ENCODE data around the gene PSMB4.
"Not testable (repeated sequence)": the region's sequence is repeated elsewhere in the genome, so short reads cannot be mapped to it uniquely, and the experiment has no call there.

PSMB4 gene

GRCh38 chr1:151419819-151420218 lies 20.4 kb downstream of the PSMB4 start:
- TF ChIP-seq CTCF (IDR thresholded peaks at IDR 0.05; ENCODE audit: low read depth, low read length, missing control alignments): no peak
- no peak overlapping the region for H3K4me3 ChIP-seq (ENCODE audit: low read depth, low read length)
- no peak for DNase-seq (ENCODE audit: low read depth)

- TF ChIP-seq CTCF (IDR thresholded peaks at IDR 0.05; ENCODE audit: low read depth, low read length, missing control alignments): no peak
- no peak overlapping the region for H3K4me3 ChIP-seq (ENCODE audit: low read depth, low read length)
- no peak for DNase-seq (ENCODE audit: low read depth)
Observed at GRCh38 chr1:151425103-151425502, 25.7 kb downstream of the PSMB4 start.

- H3K4me3 ChIP-seq (ENCODE audit: low read depth, low read length): no peak overlapping the region
- TF ChIP-seq CTCF (IDR thresholded peaks at IDR 0.05; ENCODE audit: low read depth, low read length, missing control alignments): no peak
- no peak for DNase-seq (ENCODE audit: low read depth)
Observed at GRCh38 chr1:151428068-151428467, 28.7 kb downstream of the PSMB4 start.

GRCh38 chr1:151433827-151434226 lies 34.5 kb downstream of the PSMB4 start:
- H3K4me3 ChIP-seq (ENCODE audit: low read depth, low read length); DNase-seq (ENCODE audit: low read depth): not testable (repeated sequence)

- TF ChIP-seq CTCF (IDR thresholded peaks at IDR 0.05; ENCODE audit: low read depth, low read length, missing control alignments): no peak
- no peak overlapping the region for H3K4me3 ChIP-seq (ENCODE audit: low read depth, low read length)
- no peak for DNase-seq (ENCODE audit: low read depth)
Observed at GRCh38 chr1:151435174-151435573, 35.8 kb downstream of the PSMB4 start.

- H3K4me3 ChIP-seq (ENCODE audit: low read depth, low read length): no peak overlapping the region
- DNase-seq (ENCODE audit: low read depth): no peak
- no peak for TF ChIP-seq CTCF (IDR thresholded peaks at IDR 0.05; ENCODE audit: low read depth, low read length, missing control alignments)
Observed at GRCh38 chr1:151436985-151437384, 37.6 kb downstream of the PSMB4 start.

GRCh38 chr1:151437396-151437795 lies 38.0 kb downstream of the PSMB4 start:
- H3K4me3 ChIP-seq (ENCODE audit: low read depth, low read length); DNase-seq (ENCODE audit: low read depth): not testable (repeated sequence)

GRCh38 chr1:151443846-151444782 lies 44.7 kb downstream of the PSMB4 start:
- H3K4me3 ChIP-seq (ENCODE audit: low read depth, low read length): no peak overlapping the region
- peak; percentile 60 for DNase-seq (ENCODE audit: low read depth)
- peak; percentile 77 for TF ChIP-seq CTCF (IDR thresholded peaks at IDR 0.05; ENCODE audit: low read depth, low read length, missing control alignments)
